Tibial artery (tissue), 4 donors: ENCODE data around the gene APLP2.

ENCODE experiments used
- DNase-seq, 2 donors: peaks; one replicate each; pipeline ENCODE4 v3.0.0-alpha.2; 2019
- H3K27ac ChIP-seq, 2 donors: fragments of 200-600 bp; sonication (generic) in 1 of 2; 1 replicate in 1 of 2; 2 replicates in 1 of 2; pipeline ENCODE4 v1.5.1; 2018 to 2019; ENCODE audit warnings: mild to moderate bottlenecking in 1 of 2
- H3K27me3 ChIP-seq, 2 donors: fragments of 200-600 bp; sonication (generic) in 1 of 2; one replicate each; pipeline versions ENCODE4 v1.5.1 to v1.6.0; 2016 to 2019
- H3K36me3 ChIP-seq, 3 donors: fragments of 200-600 bp; sonication (generic) in 2 of 3; one replicate each; pipeline ENCODE4 v1.5.1; 2016 to 2019; ENCODE audit warnings: mild to moderate bottlenecking in 2 of 3
- H3K4me1 ChIP-seq, 4 donors: fragments of 200-600 bp; sonication (generic) in 2 of 4; 1 replicate in 3 of 4; 2 replicates in 1 of 4; pipeline ENCODE4 v1.5.1; 2016 to 2019
- H3K4me3 ChIP-seq, 2 donors: fragments of 200-600 bp; sonication (generic) in 1 of 2; 1 replicate in 1 of 2; 2 replicates in 1 of 2; pipeline ENCODE4 v1.5.1; 2018 to 2019; ENCODE audit warnings: mild to moderate bottlenecking in 2 of 2
- H3K9me3 ChIP-seq, 3 donors: fragments of 200-600 bp; sonication (generic) in 1 of 3; one replicate each; pipeline ENCODE4 v1.5.1; 2016 to 2019
- intact Hi-C: fragments of 100-400 bp; cut with DNase I; formaldehyde crosslinking; loops from one replicate; pipeline ENCODE4 v1.15.0; 2023; ENCODE audit warnings: low total_unique reads
- TF ChIP-seq, protein P1 (sequence below), 2 experiments: fragments of 200-600 bp in 1 of 2; fragments of 450-650 bp in 1 of 2; IDR thresholded peaks; one replicate each; pipeline ENCODE4 v1.5.1; 2017 to 2019; ENCODE audit warnings: antibody characterized with exemption in 2 of 2, mild to moderate bottlenecking in 1 of 2, moderate library complexity in 1 of 2

Gene APLP2

DNA sequence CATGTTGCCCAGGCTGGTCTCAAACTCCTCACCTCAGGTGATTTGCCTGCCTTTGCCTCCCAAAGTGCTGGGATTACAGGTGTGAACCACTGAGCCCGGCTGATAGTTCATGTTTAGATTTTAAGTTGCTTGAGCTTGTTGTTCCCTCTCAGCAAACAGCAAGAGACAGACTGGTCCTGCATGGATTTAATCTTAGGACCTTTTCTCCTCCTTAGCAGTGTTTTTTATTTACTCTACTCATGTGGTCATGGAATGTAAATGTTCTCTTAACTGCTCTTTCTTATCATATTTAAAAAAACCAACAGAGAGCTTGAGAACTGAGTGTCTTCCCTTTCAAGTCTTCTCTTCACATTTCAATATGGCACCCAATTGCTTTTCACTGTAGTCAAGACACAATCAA lies 44.3 kb upstream of the APLP2 start:
- Histone ChIP-seq H3K36me3 (no peaks in the 10 kb centered on the region), H3K4me3 (no peak overlapping the region), H3K27ac (no peak overlapping the region), H3K27me3 (no peaks in the 10 kb centered on the region), H3K9me3 (no peaks in the 10 kb centered on the region), H3K4me1 (no peaks in the 10 kb centered on the region)
- TF ChIP-seq, protein P1, sequence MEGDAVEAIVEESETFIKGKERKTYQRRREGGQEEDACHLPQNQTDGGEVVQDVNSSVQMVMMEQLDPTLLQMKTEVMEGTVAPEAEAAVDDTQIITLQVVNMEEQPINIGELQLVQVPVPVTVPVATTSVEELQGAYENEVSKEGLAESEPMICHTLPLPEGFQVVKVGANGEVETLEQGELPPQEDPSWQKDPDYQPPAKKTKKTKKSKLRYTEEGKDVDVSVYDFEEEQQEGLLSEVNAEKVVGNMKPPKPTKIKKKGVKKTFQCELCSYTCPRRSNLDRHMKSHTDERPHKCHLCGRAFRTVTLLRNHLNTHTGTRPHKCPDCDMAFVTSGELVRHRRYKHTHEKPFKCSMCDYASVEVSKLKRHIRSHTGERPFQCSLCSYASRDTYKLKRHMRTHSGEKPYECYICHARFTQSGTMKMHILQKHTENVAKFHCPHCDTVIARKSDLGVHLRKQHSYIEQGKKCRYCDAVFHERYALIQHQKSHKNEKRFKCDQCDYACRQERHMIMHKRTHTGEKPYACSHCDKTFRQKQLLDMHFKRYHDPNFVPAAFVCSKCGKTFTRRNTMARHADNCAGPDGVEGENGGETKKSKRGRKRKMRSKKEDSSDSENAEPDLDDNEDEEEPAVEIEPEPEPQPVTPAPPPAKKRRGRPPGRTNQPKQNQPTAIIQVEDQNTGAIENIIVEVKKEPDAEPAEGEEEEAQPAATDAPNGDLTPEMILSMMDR (IDR thresholded peaks at IDR 0.05), result no peak
- intact Hi-C loops, result no loop called here
- no peak for DNase-seq

DNA sequence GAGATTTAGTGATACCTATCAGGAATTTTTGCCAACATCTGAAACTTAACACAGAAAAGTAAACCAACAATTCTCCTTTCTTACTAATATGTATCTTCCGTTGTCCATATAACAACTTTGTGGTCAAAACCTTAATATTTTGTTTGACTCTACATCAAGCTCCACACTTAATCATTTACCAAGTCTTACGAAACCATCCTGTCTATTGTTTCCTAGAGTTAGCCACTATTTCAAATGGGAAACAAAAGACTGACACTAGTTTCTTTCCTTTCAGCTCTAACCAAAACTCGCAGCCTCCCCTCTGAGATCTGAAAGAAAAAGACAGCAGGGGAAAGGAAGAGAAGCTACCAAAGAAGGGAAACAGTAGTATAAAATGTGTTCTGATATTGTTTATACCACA lies 40.6 kb upstream of the APLP2 start:
- no peaks in the 10 kb centered on the region for H3K9me3 ChIP-seq
- H3K36me3 ChIP-seq, result no peaks in the 10 kb centered on the region
- intact Hi-C loops, result no loop called here
- DNase-seq, result no peak
- TF ChIP-seq, protein P1 (IDR thresholded peaks at IDR 0.05), result no peak
- no peak overlapping the region for H3K4me3 ChIP-seq
- no peak overlapping the region for H3K27ac ChIP-seq
- no peaks in the 10 kb centered on the region for H3K27me3 ChIP-seq
- H3K4me1 ChIP-seq, result no peaks in the 10 kb centered on the region

GRCh38 chr11:130031056-130031455 lies 38.6 kb upstream of the APLP2 start:
- H3K4me3 ChIP-seq, result no peak overlapping the region
- H3K9me3 ChIP-seq, result no peaks in the 10 kb centered on the region
- intact Hi-C loops, result no loop called here
- TF ChIP-seq, protein P1 (IDR thresholded peaks at IDR 0.05), result no peak
- no peaks in the 10 kb centered on the region for H3K27me3 ChIP-seq
- no peaks in the 10 kb centered on the region for H3K4me1 ChIP-seq
- no peak for DNase-seq
- H3K36me3 ChIP-seq, result no peaks in the 10 kb centered on the region
- H3K27ac ChIP-seq, result no peak overlapping the region

DNA sequence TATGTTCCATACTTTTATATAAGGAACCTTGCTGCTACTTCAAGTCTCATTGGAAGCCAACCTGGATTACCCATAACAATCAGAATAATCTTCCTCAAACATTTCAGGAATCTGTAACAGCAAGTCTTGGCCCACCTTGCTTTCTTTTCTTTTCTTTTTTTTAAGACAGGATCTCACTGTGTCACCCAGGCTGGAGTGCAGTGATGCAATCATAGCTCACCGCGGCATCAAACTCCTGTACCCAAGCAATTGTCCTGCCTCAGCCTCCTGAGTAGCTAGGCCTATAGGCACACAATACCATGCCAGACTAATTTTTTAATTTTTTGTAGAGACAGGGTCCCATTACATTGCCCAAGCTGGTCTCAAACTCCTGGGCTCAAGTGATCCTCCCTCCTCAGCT lies 37.7 kb upstream of the APLP2 start:
- Histone ChIP-seq H3K4me3 (no peak overlapping the region), H3K9me3 (no peaks in the 10 kb centered on the region), H3K36me3 (no peaks in the 10 kb centered on the region), H3K27me3 (no peaks in the 10 kb centered on the region), H3K27ac (no peak overlapping the region), H3K4me1 (no peaks in the 10 kb centered on the region)
- intact Hi-C loops, result no loop called here
- TF ChIP-seq, protein P1 (IDR thresholded peaks at IDR 0.05), result no peak
- no peak for DNase-seq

DNA sequence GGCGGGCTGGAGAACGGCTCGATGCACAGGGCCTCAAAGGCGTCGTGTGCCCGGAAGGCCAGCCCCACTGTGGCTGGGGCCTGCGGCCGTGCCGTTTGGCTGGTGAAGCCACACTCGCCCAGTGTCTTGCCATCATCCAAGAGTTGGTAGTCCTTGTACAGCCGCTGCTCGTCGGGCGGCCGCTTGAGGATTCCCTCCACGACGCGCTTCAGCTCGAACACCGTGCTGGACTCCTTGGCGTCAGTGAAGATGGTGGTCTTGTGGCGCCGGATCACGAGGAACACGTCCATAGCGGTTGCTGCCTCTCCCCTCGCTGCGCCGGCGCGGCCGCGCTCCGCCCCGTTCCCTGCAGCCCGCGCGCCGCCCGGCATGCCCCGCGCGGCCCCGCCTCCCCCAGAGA lies 36.8 kb upstream of the APLP2 start:
- H3K4me3 ChIP-seq, result no peak overlapping the region
- no peaks in the 10 kb centered on the region for H3K36me3 ChIP-seq
- no peaks in the 10 kb centered on the region for H3K4me1 ChIP-seq
- intact Hi-C loops, result no loop called here
- H3K27ac ChIP-seq, result no peak overlapping the region
- TF ChIP-seq, protein P1 (IDR thresholded peaks at IDR 0.05), result no peak
- H3K27me3 ChIP-seq, result no peaks in the 10 kb centered on the region
- DNase-seq, result no peak
- H3K9me3 ChIP-seq, result no peaks in the 10 kb centered on the region

- Histone ChIP-seq H3K9me3 (no peaks in the 10 kb centered on the region), H3K27ac (no peak overlapping the region), H3K27me3 (no peaks in the 10 kb centered on the region), H3K4me1 (no peaks in the 10 kb centered on the region), H3K36me3 (no peaks in the 10 kb centered on the region), H3K4me3 (no peak overlapping the region)
- intact Hi-C loops, result no loop called here
- no peak for DNase-seq
- TF ChIP-seq, protein P1 (IDR thresholded peaks at IDR 0.05), result no peak
These were observed 35.5 kb upstream of the APLP2 start for GRCh38 chr11:130034236-130034635.
